ENCODE data around the gene FAM81A.

The FAM81A gene

GRCh38 chr15:59571606-59572005 is 133.6 kb downstream of the FAM81A start:
- no peak for DNase-seq (ENCODE audit: low read depth, low spot score)
